Renal cortical epithelial cell (primary cell): ENCODE data around the gene BMP3. TPM values are rescaled to one million over a fixed set of nuclear protein-coding genes. Genes with fewer than 3 reads are reported as not detected.

Experiments
- DNase-seq: peaks from one replicate; pipeline ENCODE4 v3.0.0-alpha.2; 2011; ENCODE audit warnings: low read depth
- total RNA-seq: library from RNA; depleted of rRNA; stranded (reverse); fragments of >200 nt; gene quantifications from 2 replicates; pipeline ENCODE4 v1.2.3, GENCODE V29; 2014

BMP3 gene
- total RNA-seq, 1 donor from 2014 or later, result under 0.01 TPM

DNA sequence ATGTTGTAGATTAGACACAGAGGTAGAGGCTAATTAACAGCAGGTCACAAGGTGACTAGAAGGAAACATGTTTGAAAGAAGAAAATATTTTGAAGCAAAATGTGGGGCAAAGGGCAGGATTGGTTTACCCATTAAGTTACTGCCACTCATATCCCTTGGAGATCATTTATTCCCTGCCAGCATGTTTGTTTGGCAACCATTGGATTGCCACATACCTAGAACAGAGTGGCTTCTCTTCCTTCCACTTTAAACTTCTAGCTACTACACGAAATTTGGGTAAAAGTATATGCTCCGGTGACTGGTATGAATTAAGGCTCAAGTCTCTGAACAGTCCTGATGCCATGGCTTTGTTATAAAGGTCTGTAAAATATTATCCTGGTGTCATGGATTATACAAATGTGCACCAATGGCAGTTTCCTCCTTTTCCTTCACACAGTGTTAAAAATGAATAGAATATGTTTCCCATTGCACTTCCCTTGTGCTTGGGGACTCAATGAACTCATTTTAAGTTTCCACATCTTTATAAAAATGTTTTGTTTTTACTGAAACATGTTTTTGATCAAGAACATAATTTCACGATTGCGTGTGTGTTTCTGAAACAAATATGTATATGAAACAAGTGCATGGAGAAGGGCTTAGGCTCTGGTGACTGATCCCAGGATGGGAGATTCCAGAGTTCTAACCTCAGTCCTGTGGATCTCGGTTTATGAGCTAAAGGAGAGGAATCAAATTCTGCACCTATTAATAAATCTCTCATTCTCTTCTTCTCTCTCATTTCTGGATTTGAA lies 12.3 kb downstream of the BMP3 start:
- no peak for DNase-seq

DNA sequence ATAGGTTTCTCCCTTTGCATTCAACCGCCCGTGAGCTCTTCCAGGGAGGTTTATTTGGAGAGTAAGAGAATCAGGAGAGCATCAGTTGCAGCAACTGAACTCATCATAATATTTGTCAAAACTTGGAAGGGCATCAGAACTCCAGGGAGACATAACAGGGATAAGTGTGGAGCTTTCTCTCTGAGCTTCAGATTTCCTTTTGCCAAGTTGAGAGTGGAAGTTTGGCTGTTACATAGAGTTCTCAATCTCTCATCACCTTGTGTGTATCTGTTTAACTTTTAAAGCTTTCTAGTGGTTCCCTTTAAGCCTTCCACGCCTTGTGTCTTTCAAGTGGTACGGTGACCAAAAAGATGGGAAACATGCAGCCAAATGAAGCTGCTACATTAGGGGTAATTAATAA lies 18.8 kb downstream of the BMP3 start:
- no peak for DNase-seq

DNA sequence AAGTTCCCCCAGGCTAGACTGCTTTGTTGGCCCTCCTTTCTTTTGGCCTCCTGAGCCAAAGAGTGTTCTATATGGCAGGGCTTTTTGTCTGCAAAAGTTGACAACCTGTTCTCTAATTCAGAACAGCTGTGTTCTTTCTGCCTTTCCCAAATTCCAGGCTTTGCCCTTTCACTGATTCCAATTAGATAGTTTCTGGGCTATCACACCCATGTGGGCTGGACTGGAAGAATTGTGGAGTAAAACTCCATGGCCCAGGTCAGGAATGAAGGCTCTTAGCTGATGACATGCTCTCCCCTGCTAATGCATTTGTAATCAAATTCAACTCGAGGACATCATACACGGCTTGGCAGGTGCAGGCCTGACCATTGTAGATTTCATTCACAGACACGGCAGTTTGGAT lies 19.4 kb downstream of the BMP3 start:
- DNase-seq, result no peak

DNA sequence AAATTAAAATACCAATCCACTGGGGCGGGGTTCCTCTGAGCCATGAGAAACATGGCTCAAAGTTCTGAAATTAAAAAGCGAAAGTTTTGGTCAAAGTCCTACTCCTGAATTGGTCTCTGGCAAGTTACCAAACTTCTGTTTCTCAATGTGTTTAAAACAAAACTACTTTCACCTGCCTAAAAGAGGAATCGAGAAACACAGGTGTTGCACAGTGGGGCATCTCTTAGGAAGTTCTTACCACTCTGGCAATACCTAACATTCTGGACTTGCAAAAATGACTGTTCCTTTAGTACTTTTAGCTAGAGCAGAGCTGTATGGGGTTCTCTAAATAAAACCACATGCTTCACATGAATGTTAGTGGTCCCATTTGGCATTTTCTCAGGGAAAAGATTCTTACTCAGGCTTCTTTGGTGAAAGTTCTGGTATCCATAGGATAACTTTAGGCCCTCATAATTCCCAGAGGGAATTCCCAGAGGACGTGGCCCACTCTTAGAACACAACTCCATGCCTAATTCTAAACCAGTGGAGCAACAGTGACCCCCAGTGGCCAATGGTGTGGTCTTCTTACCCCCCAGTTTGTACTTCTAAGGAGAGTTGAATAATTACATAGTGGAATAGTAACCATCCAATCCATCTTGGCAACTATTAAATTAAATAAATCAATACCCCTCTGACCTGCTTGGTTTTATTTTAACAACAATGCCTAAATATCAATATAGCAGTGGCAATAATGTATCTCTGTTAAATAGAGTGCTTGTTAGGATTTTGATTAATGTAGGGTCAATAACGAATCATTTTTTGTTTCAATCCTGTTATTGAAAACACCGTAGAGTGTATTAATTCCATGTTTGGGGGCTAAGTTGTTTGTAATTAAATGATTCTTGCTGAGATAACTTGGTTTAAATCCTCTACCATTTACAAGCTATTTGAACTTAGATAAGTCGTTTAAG lies 21.9 kb downstream of the BMP3 start:
- peak; percentile 55 for DNase-seq

DNA sequence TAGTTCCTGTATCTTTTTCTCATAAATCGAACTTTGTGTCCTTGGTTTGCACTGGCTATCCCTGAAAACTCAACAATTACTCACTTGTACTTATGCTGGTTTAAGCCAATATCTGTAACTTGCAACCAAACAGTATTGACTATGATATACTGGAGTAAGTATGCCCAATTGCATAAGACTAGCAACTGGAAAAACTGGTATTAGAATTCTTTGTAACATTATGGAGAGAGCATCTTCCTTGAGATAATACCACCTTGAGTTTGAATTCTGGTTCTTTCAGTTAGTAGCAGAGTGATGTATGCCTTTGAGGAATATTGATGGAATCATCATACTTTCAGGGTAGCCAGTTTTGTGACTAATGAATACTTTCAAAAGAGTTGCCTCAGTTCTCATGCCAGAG lies 28.1 kb downstream of the BMP3 start:
- no peak for DNase-seq

DNA sequence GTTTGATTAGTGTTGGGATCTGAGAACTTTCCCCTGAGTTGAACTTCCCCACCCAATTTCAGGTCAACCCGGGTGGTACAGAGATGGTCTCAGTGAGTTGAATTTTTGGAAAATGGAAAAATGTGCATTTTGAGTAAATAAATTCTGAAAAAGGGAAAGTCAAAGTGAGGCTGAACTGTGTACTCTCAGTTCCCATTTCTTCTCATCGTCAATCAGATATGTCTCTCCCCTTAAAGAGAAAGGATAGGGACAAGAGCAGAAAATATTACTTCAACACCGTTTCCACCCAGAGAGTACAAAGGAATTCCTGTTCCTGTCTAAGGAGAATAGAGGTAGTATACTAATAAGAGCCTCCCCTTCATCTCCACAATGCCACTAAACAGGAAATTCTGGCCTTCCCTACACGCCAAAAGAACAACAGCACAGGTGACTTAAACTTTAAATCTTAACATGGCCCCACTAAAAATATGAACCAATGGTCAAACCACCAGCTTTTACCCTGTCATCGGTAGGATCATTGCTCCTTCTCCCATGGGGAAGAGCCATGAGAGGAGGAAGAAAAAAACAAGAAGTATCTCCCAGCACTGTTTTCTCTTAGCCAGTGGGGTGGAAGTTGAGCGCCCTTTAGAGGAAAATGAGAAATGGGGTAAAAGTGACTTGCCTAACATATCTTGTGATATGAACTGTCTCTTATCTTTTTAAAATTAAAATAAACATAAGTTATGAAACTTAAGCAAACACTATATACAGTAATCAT lies 30.3 kb downstream of the BMP3 start:
- DNase-seq, result no peak

DNA sequence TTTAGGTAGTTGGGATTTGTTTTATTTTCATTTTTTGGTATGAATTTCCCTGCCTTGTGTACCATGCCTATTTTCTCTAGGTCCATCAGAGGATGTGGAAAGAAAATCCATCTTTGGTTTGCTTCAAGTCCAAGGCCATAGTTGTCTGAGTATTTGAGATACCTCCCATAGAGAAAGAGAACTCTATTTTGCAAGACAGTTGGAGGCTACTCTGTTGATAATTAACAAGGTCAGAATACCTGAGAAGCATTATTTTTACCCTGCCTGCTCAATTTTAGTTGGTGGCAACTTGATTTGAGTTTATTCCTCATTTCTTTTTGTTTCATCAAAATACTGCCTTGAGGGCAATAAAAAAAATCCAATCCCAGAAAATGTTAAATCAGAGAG lies 30.8 kb downstream of the BMP3 start:
- peak; percentile 18 for DNase-seq

DNA sequence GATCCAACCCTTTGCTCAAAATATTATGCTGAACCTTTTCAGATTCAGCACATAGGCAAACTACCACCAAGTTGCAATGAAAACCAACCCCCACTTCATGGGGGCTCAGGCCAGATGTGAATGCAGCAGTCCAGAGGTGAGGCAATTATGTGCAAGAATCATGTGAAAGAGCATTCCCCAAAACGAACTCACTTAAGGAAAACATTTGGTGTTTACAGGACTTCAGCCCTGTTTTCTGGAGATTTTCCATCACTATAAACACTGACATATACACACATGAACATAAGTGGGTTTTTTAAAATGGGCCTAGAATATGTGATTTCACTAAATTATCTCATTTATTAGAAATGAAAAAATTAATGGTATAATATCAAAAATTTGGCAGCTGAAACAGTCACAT lies 31.5 kb downstream of the BMP3 start:
- DNase-seq, result no peak

DNA sequence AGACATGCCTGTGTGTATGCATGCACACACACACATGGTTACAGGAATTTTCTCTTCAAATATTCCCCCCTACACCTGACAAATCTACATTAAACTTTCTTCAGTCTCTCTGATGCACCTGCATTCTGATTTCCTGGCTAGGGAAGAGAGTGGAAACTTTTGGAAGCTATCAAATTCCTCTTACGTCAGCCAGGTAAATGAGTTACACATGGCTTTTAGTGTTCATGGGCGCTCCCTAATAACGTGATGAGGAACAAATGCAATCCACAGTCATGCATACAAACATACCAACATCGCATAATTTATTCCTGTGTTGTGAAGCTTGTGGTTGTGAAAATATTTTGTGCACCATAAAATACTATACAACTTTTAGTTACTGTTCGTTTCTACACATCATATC lies 34.9 kb downstream of the BMP3 start:
- DNase-seq, result peak; percentile 25

DNA sequence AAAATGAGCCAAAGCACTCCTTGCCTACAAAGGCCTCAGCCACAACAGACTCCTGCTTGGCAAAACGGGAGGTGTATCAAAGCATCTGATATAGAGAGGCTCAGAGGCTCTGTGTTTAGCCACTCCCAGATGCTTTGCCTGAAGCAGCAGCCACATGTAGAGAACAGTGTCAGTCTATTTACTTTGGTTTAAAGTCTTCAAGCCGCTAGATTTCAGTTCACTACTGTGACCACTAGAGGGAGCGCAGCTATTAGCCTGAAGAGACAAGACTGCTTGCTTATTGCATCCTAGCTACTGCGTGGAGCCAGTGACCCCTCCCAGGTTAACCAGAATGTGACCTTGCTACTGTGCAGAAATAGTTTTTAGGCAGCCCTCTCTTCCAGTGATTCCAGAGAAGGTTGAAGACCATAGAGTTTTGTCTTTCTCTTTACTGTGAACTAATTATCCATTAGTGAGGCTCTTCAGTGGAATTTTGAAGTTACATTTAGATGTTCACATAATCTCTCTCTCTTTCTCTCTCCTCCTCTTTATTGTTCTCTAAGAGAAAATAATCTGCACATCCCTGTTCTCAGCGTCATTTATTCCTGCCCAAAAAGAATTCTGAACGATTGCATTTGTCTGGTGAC lies 39.3 kb downstream of the BMP3 start:
- DNase-seq, result peak; percentile 85

DNA sequence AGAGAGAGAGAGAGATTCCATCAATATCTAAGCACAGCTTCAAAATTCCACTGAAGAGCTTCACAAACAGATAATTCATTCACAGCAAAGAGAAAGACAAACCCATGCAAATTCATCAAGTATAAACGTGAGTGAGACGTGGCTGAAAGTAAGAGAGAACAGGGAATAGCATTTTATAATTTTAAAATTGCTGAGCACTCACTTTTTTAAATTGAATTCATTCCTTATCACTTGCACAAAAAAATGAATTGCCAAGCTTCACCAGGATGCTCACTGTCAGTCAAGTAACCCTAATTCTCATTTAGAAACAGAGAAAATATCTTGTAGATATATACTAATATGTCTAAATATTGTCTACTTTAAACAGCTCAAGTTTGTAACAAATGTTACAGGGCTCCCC lies 40.5 kb downstream of the BMP3 start:
- DNase-seq, result no peak

DNA sequence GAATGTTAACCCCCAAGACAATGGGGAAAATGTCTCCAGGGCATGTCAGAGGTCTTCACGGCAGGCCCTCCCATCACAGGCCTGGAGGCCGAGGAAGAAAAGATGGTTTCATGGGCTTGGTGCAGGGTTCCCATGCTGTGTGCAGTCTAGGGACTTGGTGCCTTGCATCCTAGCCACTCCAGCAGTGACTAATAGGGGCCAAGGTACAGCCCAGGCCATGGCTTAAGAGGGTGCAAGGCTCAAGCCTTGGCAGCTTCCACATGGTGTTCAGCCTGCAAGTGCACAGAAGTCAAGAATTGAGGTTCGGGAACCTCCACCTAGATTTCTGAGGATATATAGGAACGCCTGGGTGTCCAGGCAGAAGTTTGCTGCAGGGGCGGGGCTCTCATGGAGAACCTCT lies 50.6 kb downstream of the BMP3 start:
- no peak for DNase-seq

DNA sequence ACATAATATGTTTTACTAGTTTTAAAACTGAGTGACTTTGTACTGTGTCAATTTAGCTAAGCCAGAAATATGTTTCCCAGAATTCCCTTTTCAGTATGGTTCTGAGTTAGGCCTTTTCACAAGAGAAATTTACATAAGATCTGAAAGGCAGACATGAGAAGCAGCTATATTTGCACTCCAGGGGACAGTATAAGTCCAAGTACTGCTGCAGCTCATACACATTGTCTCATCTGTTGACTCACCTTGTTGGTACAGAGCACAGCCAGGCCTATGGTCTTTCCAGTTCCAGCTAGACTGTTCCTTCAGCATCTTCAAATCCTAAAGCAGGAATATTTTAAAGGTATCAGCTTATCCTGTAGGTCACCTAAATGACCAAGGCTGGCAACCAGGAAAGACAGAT lies 53.5 kb downstream of the BMP3 start:
- DNase-seq, result peak; percentile 50

DNA sequence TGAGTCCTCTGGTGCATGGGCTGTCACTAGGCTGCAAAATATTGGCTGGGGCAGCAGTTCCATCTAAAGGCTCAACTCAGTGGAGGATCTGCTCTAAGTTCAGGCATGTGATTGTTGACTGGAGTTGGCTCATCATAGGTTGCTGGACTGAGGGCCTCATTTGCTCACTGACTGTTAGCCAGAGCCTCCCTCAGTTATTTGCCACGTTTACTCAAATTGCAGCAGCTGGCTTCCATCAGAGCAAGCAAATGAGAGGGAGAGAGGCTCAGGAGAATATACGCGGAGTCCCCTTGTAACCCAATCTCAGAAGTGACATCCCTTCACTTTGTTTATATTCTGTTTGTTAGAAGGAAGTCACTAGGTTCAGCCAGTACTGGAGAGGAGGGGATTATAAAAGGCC lies 54.1 kb downstream of the BMP3 start:
- DNase-seq, result no peak

DNA sequence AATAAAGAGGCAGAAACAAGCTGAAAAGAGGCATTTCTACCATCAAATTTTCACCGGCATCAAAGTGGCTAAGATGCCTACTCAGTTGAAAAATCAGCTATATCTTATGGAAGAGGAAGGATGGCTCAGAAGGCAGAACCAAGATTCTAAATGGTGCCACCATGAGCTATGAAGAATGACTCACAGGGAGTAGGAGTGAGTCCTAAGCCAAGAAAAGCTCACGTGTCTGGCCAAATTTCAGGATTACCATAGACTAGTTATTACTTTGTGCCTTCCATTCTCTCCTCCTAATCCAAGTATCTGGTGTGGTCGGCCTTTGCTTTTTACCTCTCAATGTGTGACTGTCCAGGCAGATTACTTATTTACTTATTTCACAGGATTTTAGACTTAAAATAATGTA lies 54.8 kb downstream of the BMP3 start:
- no peak for DNase-seq

DNA sequence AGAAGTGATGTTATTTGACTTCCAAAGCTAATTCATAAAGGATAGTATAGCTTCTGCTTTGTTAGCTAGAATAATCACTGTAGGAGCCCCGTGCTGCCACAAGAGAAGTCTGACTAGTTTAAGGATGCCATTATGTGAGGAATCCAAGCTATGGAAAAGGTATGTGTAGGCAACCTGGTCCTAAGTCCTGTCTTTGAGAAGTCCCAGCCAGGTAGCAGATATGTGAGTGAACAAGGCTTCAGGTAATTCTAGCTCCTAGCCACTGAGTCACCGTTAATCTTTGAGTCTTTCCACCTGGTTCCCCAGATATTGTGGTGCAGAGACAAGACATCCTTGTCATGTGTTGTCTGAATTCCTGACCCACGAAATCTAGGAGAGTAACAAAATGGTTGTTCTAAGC lies 55.5 kb downstream of the BMP3 start:
- no peak for DNase-seq

DNA sequence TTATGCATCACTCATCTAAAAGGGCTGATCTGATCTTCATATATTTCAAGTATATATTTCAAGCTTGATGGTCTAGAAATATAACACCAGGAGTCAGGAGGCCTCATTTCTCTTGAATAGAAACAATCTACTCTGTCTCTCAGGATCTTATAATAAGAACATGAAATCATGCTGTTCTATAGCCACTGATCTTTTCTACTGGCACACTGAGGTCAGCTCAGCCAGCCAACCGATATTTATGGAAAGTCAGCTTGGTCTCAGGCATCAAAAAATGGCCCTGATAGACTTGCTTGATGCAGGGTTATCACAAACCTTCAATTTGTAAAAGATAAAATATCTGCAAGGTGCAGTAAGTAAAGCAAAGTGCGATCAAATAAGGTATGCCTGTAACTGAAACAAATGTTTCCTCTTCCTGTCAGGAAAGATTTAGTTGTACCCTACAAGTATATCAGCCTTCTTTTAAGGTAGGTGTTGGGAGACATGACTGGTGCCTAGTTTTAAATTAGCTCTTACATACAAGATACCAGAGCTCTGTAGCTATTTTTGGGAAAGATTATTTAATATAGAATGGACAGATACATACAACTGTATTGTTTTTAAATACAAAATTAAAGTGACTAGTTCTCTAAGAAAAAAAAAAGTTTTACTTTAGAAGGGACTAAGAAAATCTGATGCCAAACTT lies 63.4 kb downstream of the BMP3 start:
- no peak for DNase-seq

DNA sequence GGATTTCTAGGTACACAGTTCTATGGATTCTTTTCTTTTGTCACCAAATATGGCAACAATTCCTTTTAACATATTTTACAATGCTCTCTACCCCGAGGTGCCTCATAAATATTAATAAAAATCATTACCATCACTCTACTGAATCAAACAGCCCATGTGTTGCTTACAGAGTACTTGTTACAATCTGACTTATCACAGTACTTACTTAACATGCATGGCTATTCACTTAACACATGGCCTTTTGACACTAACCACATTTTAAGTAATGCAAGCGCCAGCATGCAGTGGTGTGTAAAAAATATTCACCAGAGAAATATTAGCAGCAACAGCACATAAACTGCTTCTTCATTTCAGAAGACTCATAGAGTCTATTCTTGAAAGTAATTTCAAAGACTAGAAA lies 64.9 kb downstream of the BMP3 start:
- no peak for DNase-seq

DNA sequence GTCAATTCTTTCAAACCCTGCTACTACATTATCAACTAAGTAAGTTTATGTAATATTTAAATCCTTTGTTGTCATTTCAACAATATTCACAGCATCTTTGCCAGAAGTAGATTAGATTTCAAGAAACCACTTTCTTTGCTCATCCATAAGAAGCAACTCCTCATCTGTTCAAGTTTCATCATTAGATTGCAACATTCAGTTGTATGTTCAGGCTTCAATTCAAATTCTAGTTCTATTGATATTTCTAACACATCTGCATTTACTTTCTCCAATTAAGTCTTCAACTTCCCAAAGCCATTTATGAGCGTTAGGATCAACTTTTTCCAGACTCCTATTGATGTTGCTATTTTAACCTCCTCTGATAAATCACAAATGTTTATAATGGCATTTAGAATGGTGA lies 66.1 kb downstream of the BMP3 start:
- DNase-seq, result no peak

DNA sequence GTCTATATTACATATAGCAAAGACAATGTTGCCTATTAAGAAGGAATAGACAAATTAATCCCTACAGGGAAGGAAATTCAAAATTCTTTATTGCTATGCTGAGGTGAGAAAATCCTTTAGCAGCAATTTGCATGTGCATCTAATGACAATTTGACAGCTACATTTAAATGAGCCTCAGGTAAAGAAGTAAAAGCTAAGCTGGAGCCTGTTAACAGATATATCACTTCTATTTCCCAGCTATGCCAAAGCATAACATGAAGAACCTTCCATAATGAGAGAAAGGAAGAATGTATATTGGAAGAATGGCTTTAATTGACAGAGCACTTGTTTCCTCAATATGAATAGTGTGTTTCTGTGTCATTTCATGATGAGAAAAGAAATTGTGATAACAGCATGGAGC lies 71.6 kb downstream of the BMP3 start:
- no peak for DNase-seq

DNA sequence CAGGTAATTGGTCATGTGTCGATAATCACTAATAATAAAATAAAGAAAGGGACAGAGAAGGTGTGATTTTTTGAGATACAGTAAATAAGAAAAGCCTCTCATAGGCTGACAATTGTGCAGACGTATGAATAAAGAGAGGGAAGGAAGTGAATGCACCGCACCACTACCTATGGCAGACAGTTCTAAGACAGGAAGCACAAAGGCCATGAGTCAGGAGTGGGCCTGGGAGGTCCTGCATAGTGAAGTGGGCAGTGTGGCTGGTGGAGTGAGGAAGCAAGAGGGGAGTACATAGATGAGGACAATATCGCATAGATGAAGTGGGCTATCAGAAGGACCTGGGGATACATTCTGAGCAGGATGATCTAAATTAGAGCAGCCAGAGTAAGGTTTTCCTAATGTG lies 75.6 kb downstream of the BMP3 start:
- DNase-seq, result no peak
